ENCODE data around the gene AP3B2.
"Not testable (repeated sequence)": the region's sequence is repeated elsewhere in the genome, so short reads cannot be mapped to it uniquely, and the experiment has no call there.

Gene AP3B2

GRCh38 chr15:82651708-82652107 lies 58.0 kb downstream of the AP3B2 start:
- Histone ChIP-seq H3K4me1 (ENCODE audit: control insufficient read depth, insufficient read depth, low read length) (peaks cover 9% of the 10 kb centered on the region), H3K27ac (ENCODE audit: insufficient read depth, low read depth, low read length, poor library complexity, severe bottlenecking) (no peak overlapping the region), H3K36me3 (ENCODE audit: control insufficient read depth, insufficient read depth, low read length) (no peaks in the 10 kb centered on the region), H3K4me3 (ENCODE audit: insufficient read depth, low read depth, low read length) (no peak overlapping the region), H3K9me3 (ENCODE audit: control insufficient read depth, low read length) (no peaks in the 10 kb centered on the region), H3K27me3 (ENCODE audit: control insufficient read depth, insufficient read depth, low read length, poor library complexity, severe bottlenecking) (peaks cover 44% of the 10 kb centered on the region)
- WGBS, 2 experiments: 88 to 93% methylated on average over 2 of the region's 2 CpGs

- H3K9me3 ChIP-seq (ENCODE audit: control insufficient read depth, low read length): no peaks in the 10 kb centered on the region
- no peaks in the 10 kb centered on the region for H3K36me3 ChIP-seq (ENCODE audit: control insufficient read depth, insufficient read depth, low read length)
- H3K4me3 ChIP-seq (ENCODE audit: insufficient read depth, low read depth, low read length): no peak overlapping the region
- H3K27me3 ChIP-seq (ENCODE audit: control insufficient read depth, insufficient read depth, low read length, poor library complexity, severe bottlenecking): peaks cover 59% of the 10 kb centered on the region
- H3K27ac ChIP-seq (ENCODE audit: insufficient read depth, low read depth, low read length, poor library complexity, severe bottlenecking): no peak overlapping the region
- peaks cover 9% of the 10 kb centered on the region for H3K4me1 ChIP-seq (ENCODE audit: control insufficient read depth, insufficient read depth, low read length)
These were observed 59.5 kb downstream of the AP3B2 start for GRCh38 chr15:82650046-82650670.

- Histone ChIP-seq H3K4me3 (ENCODE audit: insufficient read depth, low read depth, low read length) (no peak overlapping the region), H3K4me1 (ENCODE audit: control insufficient read depth, insufficient read depth, low read length) (peaks cover 9% of the 10 kb centered on the region), H3K36me3 (ENCODE audit: control insufficient read depth, insufficient read depth, low read length) (no peaks in the 10 kb centered on the region), H3K27ac (ENCODE audit: insufficient read depth, low read depth, low read length, poor library complexity, severe bottlenecking) (no peak overlapping the region), H3K9me3 (ENCODE audit: control insufficient read depth, low read length) (no peaks in the 10 kb centered on the region), H3K27me3 (ENCODE audit: control insufficient read depth, insufficient read depth, low read length, poor library complexity, severe bottlenecking) (peaks cover 66% of the 10 kb centered on the region)
- WGBS, 2 experiments: 89 to 91% methylated on average over 11 of the region's 11 CpGs
These were observed 60.3 kb downstream of the AP3B2 start for GRCh38 chr15:82649226-82649999.

- H3K36me3 ChIP-seq (ENCODE audit: control insufficient read depth, insufficient read depth, low read length): no peaks in the 10 kb centered on the region
- WGBS, 2 experiments: 14 to 15% methylated on average over 41 of the region's 41 CpGs
- peaks cover 12% of the 10 kb centered on the region for H3K4me1 ChIP-seq (ENCODE audit: control insufficient read depth, insufficient read depth, low read length)
- H3K9me3 ChIP-seq (ENCODE audit: control insufficient read depth, low read length): no peaks in the 10 kb centered on the region
- peaks cover 76% of the 10 kb centered on the region for H3K27me3 ChIP-seq (ENCODE audit: control insufficient read depth, insufficient read depth, low read length, poor library complexity, severe bottlenecking)
- H3K27ac ChIP-seq (ENCODE audit: insufficient read depth, low read depth, low read length, poor library complexity, severe bottlenecking): no peak overlapping the region
- H3K4me3 ChIP-seq (ENCODE audit: insufficient read depth, low read depth, low read length): peak overlapping the region; percentile 28
These were observed 61.2 kb downstream of the AP3B2 start for GRCh38 chr15:82648257-82649103.

GRCh38 chr15:82647835-82648256 lies 61.8 kb downstream of the AP3B2 start:
- peaks cover 73% of the 10 kb centered on the region for H3K27me3 ChIP-seq (ENCODE audit: control insufficient read depth, insufficient read depth, low read length, poor library complexity, severe bottlenecking)
- peak overlapping the region; percentile 28 for H3K4me3 ChIP-seq (ENCODE audit: insufficient read depth, low read depth, low read length)

GRCh38 chr15:82647045-82647834 lies 62.4 kb downstream of the AP3B2 start, which contains the start of gene CPEB1:
CPEB1 (minus strand) TSS chr15:82647363; CDS start chr15:82628459, 18,904 bp downstream.
- 15 to 18% methylated on average over 96 of the region's 96 CpGs for WGBS, 2 experiments
- Histone ChIP-seq H3K4me3 (ENCODE audit: insufficient read depth, low read depth, low read length) (peak within 1 kb of the TSS; percentile 28), H3K27me3 (ENCODE audit: control insufficient read depth, insufficient read depth, low read length, poor library complexity, severe bottlenecking) (peaks cover 74% of the 10 kb centered on the region), H3K36me3 (ENCODE audit: control insufficient read depth, insufficient read depth, low read length) (no peaks in the 10 kb centered on the region), H3K9me3 (ENCODE audit: control insufficient read depth, low read length) (no peaks in the 10 kb centered on the region), H3K4me1 (ENCODE audit: control insufficient read depth, insufficient read depth, low read length) (peaks cover 12% of the 10 kb centered on the region), H3K27ac (ENCODE audit: insufficient read depth, low read depth, low read length, poor library complexity, severe bottlenecking) (no peak within 1 kb of the TSS)

More at GRCh38 chr15:82647835-82648256, 61.8 kb downstream of the AP3B2 start:
- WGBS, 2 experiments: 1% methylated on average over 49 of the region's 49 CpGs
- H3K9me3 ChIP-seq (ENCODE audit: control insufficient read depth, low read length): no peaks in the 10 kb centered on the region
- H3K4me1 ChIP-seq (ENCODE audit: control insufficient read depth, insufficient read depth, low read length): peaks cover 12% of the 10 kb centered on the region
- H3K36me3 ChIP-seq (ENCODE audit: control insufficient read depth, insufficient read depth, low read length): no peaks in the 10 kb centered on the region
- no peak overlapping the region for H3K27ac ChIP-seq (ENCODE audit: insufficient read depth, low read depth, low read length, poor library complexity, severe bottlenecking)

- Histone ChIP-seq H3K36me3 (ENCODE audit: control insufficient read depth, insufficient read depth, low read length) (no peaks in the 10 kb centered on the region), H3K27me3 (ENCODE audit: control insufficient read depth, insufficient read depth, low read length, poor library complexity, severe bottlenecking) (peaks cover 79% of the 10 kb centered on the region)
- 31% methylated on average over 56 of the region's 56 CpGs for WGBS, 2 experiments
These were observed 63.2 kb downstream of the AP3B2 start for GRCh38 chr15:82646250-82647044.

GRCh38 chr15:82644967-82645852 lies 64.5 kb downstream of the AP3B2 start:
- 91 to 93% methylated on average over 34 of the region's 34 CpGs for WGBS, 2 experiments
- Histone ChIP-seq H3K4me1 (ENCODE audit: control insufficient read depth, insufficient read depth, low read length) (peaks cover 12% of the 10 kb centered on the region), H3K27me3 (ENCODE audit: control insufficient read depth, insufficient read depth, low read length, poor library complexity, severe bottlenecking) (peaks cover 85% of the 10 kb centered on the region)
- H3K4me3 ChIP-seq (ENCODE audit: insufficient read depth, low read depth, low read length); H3K27ac ChIP-seq (ENCODE audit: insufficient read depth, low read depth, low read length, poor library complexity, severe bottlenecking); H3K36me3 ChIP-seq (ENCODE audit: control insufficient read depth, insufficient read depth, low read length); H3K9me3 ChIP-seq (ENCODE audit: control insufficient read depth, low read length): not testable (repeated sequence)

More at GRCh38 chr15:82646250-82647044, 63.2 kb downstream of the AP3B2 start:
- no peaks in the 10 kb centered on the region for H3K9me3 ChIP-seq (ENCODE audit: control insufficient read depth, low read length)
- H3K4me1 ChIP-seq (ENCODE audit: control insufficient read depth, insufficient read depth, low read length): peaks cover 12% of the 10 kb centered on the region
- no peak overlapping the region for H3K27ac ChIP-seq (ENCODE audit: insufficient read depth, low read depth, low read length, poor library complexity, severe bottlenecking)
- peak overlapping the region; percentile 3 for H3K4me3 ChIP-seq (ENCODE audit: insufficient read depth, low read depth, low read length)
